HepG2 (cell line): Measurements from ENCODE around the gene DCHS2. TPM values are rescaled to one million over a fixed set of nuclear protein-coding genes. Genes with fewer than 3 reads are reported as not detected.

Source experiments
- ATAC-seq: fragments of 200-7000 bp; cut with Tn5 transposase; 3 replicates; pipeline ENCODE4 v1.9.1; 2020; ENCODE audit warnings: mild to moderate bottlenecking, moderate library complexity
- BruUV-seq: library from RNA; stranded (reverse); fragments of 400-500 nt; replicated peaks from 2 replicates; lab custom pipeline; 2021; lab: Mats Ljungman, UMichigan
- CTCF ChIA-PET: fragments of 300-600 bp; formaldehyde crosslinking; extraction: SDS; loops from one replicate; lab custom pipeline; 2021; ENCODE audit warnings: low total read pairs, inconsistent platforms, low intra/inter-chr PET ratio; lab: Yijun Ruan, JAX
- POLR2A ChIA-PET: fragments of 350-600 bp; sonication (Branson Sonifier 250); formaldehyde crosslinking; loops from one replicate; lab custom pipeline; 2020; ENCODE audit warnings: antibody characterized with exemption, inconsistent platforms; lab: Yijun Ruan, JAX
- DNase-seq: peaks from one replicate; pipeline ENCODE4 v3.0.0-alpha.2; 2015; ENCODE audit warnings: low spot score
- FAIRE-seq: peaks from 3 replicates; lab custom pipeline; 2011; peaks lifted over from hg19 to GRCh38; lab: Jason Lieb, UNC
- H2AFZ ChIP-seq: one replicate; pipeline ENCODE4 v1.6.1; 2011; ENCODE audit warnings: low read length, inconsistent platforms
- H3K27ac ChIP-seq: fragments of 300-600 bp; 3 replicates; pipeline ENCODE4 v1.8.0; 2011; ENCODE audit warnings: mixed run types, mild to moderate bottlenecking, mixed read lengths, low read length, inconsistent platforms; ENCODE audit not compliant: insufficient read depth; ENCODE audit errors: extremely low read length
- H3K27me3 ChIP-seq, 2 experiments: fragments of 200-600 bp in 1 of 2; 2 replicates in 1 of 2; 3 replicates in 1 of 2; pipeline versions ENCODE4 v1.6.0 to v1.8.0; 2011; ENCODE audit warnings: low read length in 2 of 2, mild to moderate bottlenecking in 2 of 2, moderate library complexity in 2 of 2, inconsistent platforms in 1 of 2; ENCODE audit not compliant: insufficient read depth in 2 of 2, control insufficient read depth in 1 of 2
- H3K36me3 ChIP-seq, 2 experiments: fragments of 200-600 bp in 1 of 2; replicated peaks in 1 of 2; 2 replicates in 1 of 2; 3 replicates in 1 of 2; pipeline versions ENCODE4 v1.5.1 to v1.8.0; 2011; ENCODE audit warnings: low read length in 2 of 2, inconsistent platforms in 1 of 2; ENCODE audit not compliant: insufficient read depth in 2 of 2, control insufficient read depth in 1 of 2
- H3K4me1 ChIP-seq: 2 replicates; pipeline ENCODE4 v1.5.1; 2012; ENCODE audit warnings: low read length, inconsistent platforms; ENCODE audit not compliant: insufficient read depth
- H3K4me2 ChIP-seq: 2 replicates; pipeline ENCODE4 v1.6.0; 2011; ENCODE audit warnings: low read depth, low read length, inconsistent platforms
- H3K4me3 ChIP-seq, 3 experiments: fragments of 200-600 bp in 1 of 3; sonication (generic), shearing (Covaris generic) in 1 of 3; replicated peaks in 1 of 3; 2 replicates each; pipeline ENCODE4 v1.5.1; 2011 to 2016; ENCODE audit warnings: low read length in 3 of 3, inconsistent platforms in 2 of 3, low read depth in 2 of 3, mild to moderate bottlenecking in 2 of 3, control low read depth in 1 of 3, mixed read lengths in 1 of 3; ENCODE audit not compliant: insufficient read depth in 1 of 3
- H3K79me2 ChIP-seq: one replicate; pipeline ENCODE4 v1.6.1; 2011; ENCODE audit warnings: low read length, inconsistent platforms; ENCODE audit not compliant: insufficient read depth
- H3K9ac ChIP-seq: 2 replicates; pipeline ENCODE4 v1.6.0; 2011; ENCODE audit warnings: mild to moderate bottlenecking, low read depth, low read length, inconsistent platforms; ENCODE audit not compliant: insufficient read depth
- H3K9me3 ChIP-seq: 2 replicates; pipeline ENCODE4 v1.5.1; 2012; ENCODE audit warnings: mild to moderate bottlenecking, low read length
- H4K20me1 ChIP-seq: 2 replicates; pipeline ENCODE4 v1.6.0; 2011; ENCODE audit warnings: inconsistent platforms, mild to moderate bottlenecking, low read length, moderate library complexity; ENCODE audit not compliant: insufficient read depth
- CBX1 ChIP-seq: IDR thresholded peaks from one replicate; pipeline ENCODE4 v1.6.1; 2016; ENCODE audit warnings: antibody characterized with exemption, low read depth
- MLLT10 ChIP-seq: sonication (generic); formaldehyde crosslinking; IDR thresholded peaks from 2 replicates; pipeline ENCODE4 v1.4.0; 2020; ENCODE audit warnings: missing genetic modification reagents
- MXD1 ChIP-seq: sonication (generic); formaldehyde crosslinking; IDR thresholded peaks from 2 replicates; pipeline ENCODE4 v1.4.0; 2020; ENCODE audit warnings: mild to moderate bottlenecking, missing genetic modification reagents
- NFKBIZ ChIP-seq: IDR thresholded peaks from 2 replicates; pipeline ENCODE4 v1.6.1; 2018; ENCODE audit warnings: missing genetic modification reagents, missing compliant biosample characterization
- NFYB ChIP-seq: sonication (generic); formaldehyde crosslinking; IDR thresholded peaks from 2 replicates; pipeline ENCODE4 v1.4.0; 2020; ENCODE audit warnings: missing genetic modification reagents
- RBM22 ChIP-seq: fragments of 200-400 bp; formaldehyde crosslinking; optimal IDR thresholded peaks from 2 replicates; pipeline ENCODE3; 2017; ENCODE audit warnings: mild to moderate bottlenecking, low read length, moderate library complexity
- SNAPC5 ChIP-seq: sonication (generic); formaldehyde crosslinking; IDR thresholded peaks from 2 replicates; pipeline ENCODE4 v1.8.1; 2023; ENCODE audit warnings: mild to moderate bottlenecking, missing genetic modification reagents, borderline replicate concordance
- ZBTB37 ChIP-seq: sonication (generic); formaldehyde crosslinking; IDR thresholded peaks from 2 replicates; pipeline ENCODE4 v1.4.0; 2020; ENCODE audit warnings: mild to moderate bottlenecking, missing genetic modification reagents
- ZBTB43 ChIP-seq: sonication (generic); formaldehyde crosslinking; conservative IDR thresholded peaks from 2 replicates; pipeline ENCODE4 v1.4.0; 2020; ENCODE audit warnings: missing genetic modification reagents
- ZMAT3 ChIP-seq: sonication (generic); formaldehyde crosslinking; conservative IDR thresholded peaks from 2 replicates; pipeline ENCODE4 v1.7.0; 2021; ENCODE audit warnings: missing genetic modification reagents
- ZNF33B ChIP-seq: sonication (generic); formaldehyde crosslinking; IDR thresholded peaks from 2 replicates; pipeline ENCODE4 v1.5.1; 2020; ENCODE audit warnings: mild to moderate bottlenecking, missing genetic modification reagents
- ZNF510 ChIP-seq: sonication (generic); formaldehyde crosslinking; IDR thresholded peaks from 2 replicates; pipeline ENCODE4 v1.4.0; 2020; ENCODE audit warnings: low read depth, mild to moderate bottlenecking, missing genetic modification reagents
- ZNF563 ChIP-seq: sonication (generic); formaldehyde crosslinking; IDR thresholded peaks from 2 replicates; pipeline ENCODE4 v1.8.0; 2022; ENCODE audit warnings: mild to moderate bottlenecking, moderate library complexity, missing genetic modification reagents
- ZNF580 ChIP-seq: IDR thresholded peaks from 2 replicates; pipeline ENCODE4 v1.6.1; 2016; ENCODE audit warnings: low read depth, borderline replicate concordance
- WGBS: methylation state at CpG from one replicate; pipeline ENCODE4 v1.1.6; 2017; ENCODE audit warnings: low lambda C conversion rate; 5-methylcytosine and 5-hydroxymethylcytosine counted together
- in situ Hi-C: cut with HindIII; loops from 2 replicates; pipeline ENCODE4 v1.10.0; 2017; ENCODE audit warnings: low pct_unique_long_range_greater_than_20kb; ENCODE audit not compliant: extremely low pct_ligation_motif_present
- intact Hi-C: fragments of 100-400 bp; cut with micrococcal nuclease; formaldehyde crosslinking; loops from one replicate; pipeline ENCODE4 v1.10.0; 2022; ENCODE audit not compliant: unreplicated experiment
- polyA plus RNA-seq, 8 experiments: library from polyadenylated mRNA; depleted of rRNA in 3 of 8; stranded (reverse) in 7 of 8; unstranded in 1 of 8; fragments of >200 nt; fragmentation: Illumina TruSeq in 4 of 8; extraction: Trizol in 4 of 8; gene quantifications; 2 replicates each; pipeline versions ENCODE4 v1.2.1 to v1.2.3, GENCODE V29; 2011 to 2016; ENCODE audit warnings: low read depth in 4 of 8, missing spikeins in 1 of 8, mixed read lengths in 1 of 8; ENCODE audit not compliant: insufficient read depth in 1 of 8
- total RNA-seq, 5 experiments: library from RNA; depleted of rRNA; stranded (reverse); fragments of >200 nt; fragmentation: Illumina TruSeq; extraction: Trizol; gene quantifications; 2 replicates each; pipeline ENCODE4 v1.2.3, GENCODE V29; 2016; ENCODE audit warnings: low read depth in 1 of 5

DCHS2 gene
- total and polyA plus RNA-seq, 2 of the 13 experiments (the other 11 are each of a cell fraction or from before 2014, with no cell fraction given) = 0.03 TPM; not detected in 1

GRCh38 chr4:154487145-154487544 lies 4.5 kb downstream of the DCHS2 start:
- Histone ChIP-seq H4K20me1 (no peaks in the 10 kb centered on the region), H3K4me2 (no peak overlapping the region), H3K4me1 (peaks cover 8% of the 10 kb centered on the region), H3K9me3 (no peaks in the 10 kb centered on the region), H2AFZ (no peak overlapping the region), H3K27me3 (peaks cover 0 to 8% of the 10 kb centered on the region in 2 experiments; a peak in 2 of 5 replicates), H3K79me2 (no peaks in the 10 kb centered on the region), H3K36me3 (no peaks in the 10 kb centered on the region), H3K27ac (no peak overlapping the region), H3K4me3 (no peak overlapping the region), H3K9ac (no peak overlapping the region)
- in situ Hi-C loops (no loop called here), intact Hi-C loops (no loop called here)
- POLR2A ChIA-PET = no interaction called here
- 35% methylated on average over 4 of the region's 4 CpGs for WGBS
- TF ChIP-seq CBX1 (no peak), ZNF510 (CRISPR knock-in tag) (no peak), MLLT10 (no peak), ZMAT3 (CRISPR knock-in tag) (no peak), RBM22 (no peak), NFKBIZ (CRISPR knock-in tag) (no peak), ZBTB43 (CRISPR knock-in tag) (no peak), NFYB (CRISPR knock-in tag) (no peak), SNAPC5 (CRISPR knock-in tag) (no peak), ZNF33B (CRISPR knock-in tag) (no peak), MXD1 (CRISPR knock-in tag) (no peak), ZNF580 (no peak), ZNF563 (CRISPR knock-in tag) (no peak), ZBTB37 (CRISPR knock-in tag) (no peak)
- BruUV-seq = no TSS peak
- DNase-seq (no peak), FAIRE-seq (no peak), ATAC-seq (no peak)
- CTCF ChIA-PET = no interaction called here
